ENCODE measurements around the gene STRN4. TPM values are rescaled to one million over a fixed set of nuclear protein-coding genes. Genes with fewer than 3 reads are reported as not detected.
"Not testable (repeated sequence)": the region's sequence is repeated elsewhere in the genome, so short reads cannot be mapped to it uniquely, and the experiment has no call there.

STRN4 gene
- total RNA-seq, 4 donors from 2014 or later: 77.4 to 127 (median 87.4) TPM

GRCh38 chr19:46777956-46778645, 31.9 kb upstream of the STRN4 start:
- peak in 1 of 5 experiments; percentile 21 for TF ChIP-seq CTCF (IDR thresholded peaks at IDR 0.05)
- Histone ChIP-seq H3K36me3 (peaks cover 0 to 96% (median 33%) of the 10 kb centered on the region in 3 donors), H3K27ac (peak overlapping the region in 2 of 4 donors; percentile 52 to 56), H3K4me1 (peaks cover 0 to 31% (median 0%) of the 10 kb centered on the region in 4 donors)
- not testable (repeated sequence) for H3K27me3 ChIP-seq; H3K9me3 ChIP-seq; DNase-seq (ENCODE audit: low spot score in 2 of 2); H3K4me3 ChIP-seq
- 89% methylated on average over 12 of the region's 12 CpGs for WGBS, 2 donors

- WGBS, 2 donors: 93% methylated on average over 29 to 32 of the region's 33 CpGs
- peaks cover 0 to 23% (median 0%) of the 10 kb centered on the region in 4 donors for H3K4me1 ChIP-seq
- no peak overlapping the region for H3K4me3 ChIP-seq
- no peak for DNase-seq (ENCODE audit: low spot score in 2 of 2)
- no peaks in the 10 kb centered on the region for H3K9me3 ChIP-seq
- H3K36me3 ChIP-seq: peaks cover 0 to 89% (median 33%) of the 10 kb centered on the region in 3 donors
- TF ChIP-seq POLR2A (IDR thresholded peaks at IDR 0.05) (no peak), CTCF (IDR thresholded peaks at IDR 0.05) (no peak), EP300 (IDR thresholded peaks at IDR 0.05) (no peak)
- H3K27me3 ChIP-seq: no peaks in the 10 kb centered on the region
- peak overlapping the region in 1 of 4 donors; percentile 56 for H3K27ac ChIP-seq
Measured at GRCh38 chr19:46776927-46777911, 31.0 kb upstream of the STRN4 start.

GRCh38 chr19:46775642-46776258, 29.5 kb upstream of the STRN4 start:
- Histone ChIP-seq H3K4me1 (peaks cover 0 to 8% (median 0%) of the 10 kb centered on the region in 4 donors), H3K9me3 (no peaks in the 10 kb centered on the region), H3K27me3 (no peaks in the 10 kb centered on the region), H3K36me3 (peaks cover 0 to 77% (median 27%) of the 10 kb centered on the region in 3 donors), H3K4me3 (no peak overlapping the region), H3K27ac (no peak overlapping the region)
- TF ChIP-seq CTCF (IDR thresholded peaks at IDR 0.05) (no peak), POLR2A (IDR thresholded peaks at IDR 0.05) (no peak), EP300 (IDR thresholded peaks at IDR 0.05) (no peak)
- no peak for DNase-seq (ENCODE audit: low spot score in 2 of 2)
- 86 to 95% methylated on average over 11 of the region's 11 CpGs for WGBS, 2 donors

GRCh38 chr19:46773018-46773399, 26.8 kb upstream of the STRN4 start:
- H3K27ac ChIP-seq: no peak overlapping the region
- DNase-seq (ENCODE audit: low spot score in 2 of 2): no peak
- H3K9me3 ChIP-seq: no peaks in the 10 kb centered on the region
- peaks cover 0 to 1% (median 0%) of the 10 kb centered on the region in 4 donors for H3K4me1 ChIP-seq
- no peaks in the 10 kb centered on the region for H3K27me3 ChIP-seq
- no peak overlapping the region for H3K4me3 ChIP-seq
- H3K36me3 ChIP-seq: peaks cover 0 to 49% (median 21%) of the 10 kb centered on the region in 3 donors
- 60 to 68% methylated on average over 7 of the region's 7 CpGs for WGBS, 2 donors
- TF ChIP-seq EP300 (IDR thresholded peaks at IDR 0.05): no peak
- TF ChIP-seq CTCF (IDR thresholded peaks at IDR 0.05): no peak
- no peak for TF ChIP-seq POLR2A (IDR thresholded peaks at IDR 0.05)

All from tibial nerve (tissue), 4 donors.